Mucosa of descending colon (tissue), 3 donors: Measurements from ENCODE around the gene HOXD10. TPM values are rescaled to one million over a fixed set of nuclear protein-coding genes. Genes with fewer than 3 reads are reported as not detected.
A peak's percentile ranks its signal among the peaks of the same experiment; 100 is the strongest.

Experiments used
- ATAC-seq: fragments of 200-7000 bp; cut with Tn5 transposase; one replicate; pipeline ENCODE4 v1.9.1; 2020; ENCODE audit warnings: mild to moderate bottlenecking, moderate library complexity
- DNase-seq, 3 donors: peaks; one replicate each; pipeline ENCODE4 v3.0.0-alpha.2; 2020
- H3K36me3 ChIP-seq: fragments of 200-600 bp; one replicate; pipeline ENCODE4 v1.8.0; 2021; ENCODE audit warnings: low read depth, mild to moderate bottlenecking
- H3K4me1 ChIP-seq: fragments of 200-600 bp; one replicate; pipeline ENCODE4 v1.8.0; 2021; ENCODE audit warnings: low read depth, mild to moderate bottlenecking
- H3K4me3 ChIP-seq: fragments of 200-600 bp; one replicate; pipeline ENCODE4 v1.8.0; 2021; ENCODE audit warnings: mild to moderate bottlenecking
- H3K9me3 ChIP-seq: fragments of 200-600 bp; one replicate; pipeline ENCODE4 v1.8.0; 2021; ENCODE audit warnings: mild to moderate bottlenecking
- CTCF ChIP-seq: fragments of 200-600 bp; IDR thresholded peaks from one replicate; pipeline ENCODE4 v1.8.0; 2022; ENCODE audit warnings: antibody characterized with exemption, mild to moderate bottlenecking
- intact Hi-C, 2 donors: fragments of 100-400 bp; cut with DNase I in 1 of 2; cut with micrococcal nuclease in 1 of 2; formaldehyde crosslinking; loops; one replicate each; pipeline versions ENCODE4 v1.11.0 to v1.11.1; 2022; cut with DNase I, micrococcal nuclease
- total RNA-seq, 3 donors: library from RNA; stranded (reverse); fragmentation: NEBNext Ultra II Directional in 2 of 3; extraction: Animal tissue kit (Norgen Biotek cat#: 25700) in 2 of 3; gene quantifications; one replicate each; pipeline versions ENCODE4 v1.2.1 to v1.2.4, GENCODE V29; 2021 to 2023
- donor health status: DM: no; HTN: no; CAD: no; lungs with moderate emphysema.
- donor health status: DM: no; HTN: no; CAD: no.
- donor health status: DM: no; HTN: yes; CAD: no.

HOXD10 gene
- total RNA-seq, 3 donors from 2014 or later: 1.8 to 4.1 (median 3.0) TPM

- intact Hi-C loops: loop anchor here in 1 of 2 donors (10.0 kb wide), 1 partner anchor 720 kb away; no protein-coding TSS in a partner anchor
- H3K9me3 ChIP-seq: no peaks in the 10 kb centered on the region
- no peak for TF ChIP-seq CTCF
- DNase-seq: no peak
- ATAC-seq: no peak
- H3K36me3 ChIP-seq: no peaks in the 10 kb centered on the region
- H3K4me1 ChIP-seq: peaks cover 26% of the 10 kb centered on the region
- no peak overlapping the region for H3K4me3 ChIP-seq
Observed at GRCh38 chr2:176085120-176085788, 31.3 kb upstream of the HOXD10 start.

GRCh38 chr2:176085861-176086771, 30.5 kb upstream of the HOXD10 start:
- Histone ChIP-seq H3K4me3 (no peak overlapping the region), H3K9me3 (no peaks in the 10 kb centered on the region), H3K36me3 (no peaks in the 10 kb centered on the region), H3K4me1 (peaks cover 23% of the 10 kb centered on the region)
- intact Hi-C loops: loop anchor here in 1 of 2 donors (10.0 kb wide), 1 partner anchor 721 kb away; no protein-coding TSS in a partner anchor
- DNase-seq (peak; percentile 50 to 63 (median 55)), ATAC-seq (peak; percentile 16)
- no peak for TF ChIP-seq CTCF

- intact Hi-C loops: loop anchor here in 1 of 2 donors (10.0 kb wide), 1 partner anchor 723 kb away; no protein-coding TSS in a partner anchor
- DNase-seq (no peak), ATAC-seq (no peak)
- TF ChIP-seq CTCF: no peak
- peaks cover 16% of the 10 kb centered on the region for H3K4me1 ChIP-seq
- H3K4me3 ChIP-seq: no peak overlapping the region
- no peaks in the 10 kb centered on the region for H3K9me3 ChIP-seq
- no peaks in the 10 kb centered on the region for H3K36me3 ChIP-seq
Observed at GRCh38 chr2:176087330-176088047, 29.1 kb upstream of the HOXD10 start.

- Histone ChIP-seq H3K4me3 (no peak overlapping the region), H3K4me1 (peaks cover 18% of the 10 kb centered on the region), H3K9me3 (no peaks in the 10 kb centered on the region), H3K36me3 (no peaks in the 10 kb centered on the region)
- DNase-seq: peak; percentile 54 to 75 (median 72)
- intact Hi-C loops: loop anchor here in 1 of 2 donors (10.0 kb wide), 1 partner anchor 723 kb away; no protein-coding TSS in a partner anchor
- ATAC-seq: peak; percentile 76
- peak; percentile 63 for TF ChIP-seq CTCF
Observed at GRCh38 chr2:176088048-176088936, 28.3 kb upstream of the HOXD10 start.
